8988T (cell line): Measurements from ENCODE around the gene ZCCHC7.
"Not testable (repeated sequence)": the region's sequence is repeated elsewhere in the genome, so short reads cannot be mapped to it uniquely, and the experiment has no call there.

Source experiments
- DNase-seq: peaks from one replicate; pipeline ENCODE4 v3.0.0; 2011

Gene ZCCHC7

GRCh38 chr9:37255944-37256862, 135.8 kb downstream of the ZCCHC7 start:
- no peak for DNase-seq

GRCh38 chr9:37259951-37260350, 139.6 kb downstream of the ZCCHC7 start:
- no peak for DNase-seq

GRCh38 chr9:37262410-37262809, 142.0 kb downstream of the ZCCHC7 start:
- DNase-seq, result no peak

GRCh38 chr9:37264539-37264938, 144.2 kb downstream of the ZCCHC7 start:
- no peak for DNase-seq

- DNase-seq, result no peak
These were observed 146.3 kb downstream of the ZCCHC7 start for GRCh38 chr9:37266630-37267029.

- no peak for DNase-seq
These were observed 148.8 kb downstream of the ZCCHC7 start for GRCh38 chr9:37269221-37269620.

- DNase-seq, result no peak
These were observed 151.3 kb downstream of the ZCCHC7 start for GRCh38 chr9:37271679-37272078.

- DNase-seq, result no peak
These were observed 153.2 kb downstream of the ZCCHC7 start for GRCh38 chr9:37273595-37273994.

- DNase-seq, result no peak
These were observed 161.2 kb downstream of the ZCCHC7 start for GRCh38 chr9:37281541-37281940.

GRCh38 chr9:37283730-37284325, 163.5 kb downstream of the ZCCHC7 start:
- DNase-seq, result no peak

GRCh38 chr9:37284636-37285035, 164.3 kb downstream of the ZCCHC7 start:
- no peak for DNase-seq

- no peak for DNase-seq
These were observed 166.3 kb downstream of the ZCCHC7 start for GRCh38 chr9:37286530-37287175.

- DNase-seq, result no peak
These were observed 166.9 kb downstream of the ZCCHC7 start for GRCh38 chr9:37287317-37287716.

GRCh38 chr9:37289631-37290030, 169.3 kb downstream of the ZCCHC7 start:
- DNase-seq, result no peak

- DNase-seq, result no peak
These were observed 170.1 kb downstream of the ZCCHC7 start for GRCh38 chr9:37290366-37290939.

GRCh38 chr9:37290940-37291485, 170.6 kb downstream of the ZCCHC7 start:
- DNase-seq, result no peak

GRCh38 chr9:37291612-37292238, 171.4 kb downstream of the ZCCHC7 start:
- not testable (repeated sequence) for DNase-seq

GRCh38 chr9:37292896-37293295, 172.5 kb downstream of the ZCCHC7 start:
- no peak for DNase-seq

- DNase-seq, result no peak
These were observed 173.5 kb downstream of the ZCCHC7 start for GRCh38 chr9:37293664-37294524.

GRCh38 chr9:37295178-37295577, 174.8 kb downstream of the ZCCHC7 start:
- no peak for DNase-seq

GRCh38 chr9:37295796-37296195, 175.4 kb downstream of the ZCCHC7 start:
- DNase-seq, result no peak

GRCh38 chr9:37297592-37297991, 177.2 kb downstream of the ZCCHC7 start:
- DNase-seq, result no peak
